Measurements from ENCODE around the gene TEX261.

DNA sequence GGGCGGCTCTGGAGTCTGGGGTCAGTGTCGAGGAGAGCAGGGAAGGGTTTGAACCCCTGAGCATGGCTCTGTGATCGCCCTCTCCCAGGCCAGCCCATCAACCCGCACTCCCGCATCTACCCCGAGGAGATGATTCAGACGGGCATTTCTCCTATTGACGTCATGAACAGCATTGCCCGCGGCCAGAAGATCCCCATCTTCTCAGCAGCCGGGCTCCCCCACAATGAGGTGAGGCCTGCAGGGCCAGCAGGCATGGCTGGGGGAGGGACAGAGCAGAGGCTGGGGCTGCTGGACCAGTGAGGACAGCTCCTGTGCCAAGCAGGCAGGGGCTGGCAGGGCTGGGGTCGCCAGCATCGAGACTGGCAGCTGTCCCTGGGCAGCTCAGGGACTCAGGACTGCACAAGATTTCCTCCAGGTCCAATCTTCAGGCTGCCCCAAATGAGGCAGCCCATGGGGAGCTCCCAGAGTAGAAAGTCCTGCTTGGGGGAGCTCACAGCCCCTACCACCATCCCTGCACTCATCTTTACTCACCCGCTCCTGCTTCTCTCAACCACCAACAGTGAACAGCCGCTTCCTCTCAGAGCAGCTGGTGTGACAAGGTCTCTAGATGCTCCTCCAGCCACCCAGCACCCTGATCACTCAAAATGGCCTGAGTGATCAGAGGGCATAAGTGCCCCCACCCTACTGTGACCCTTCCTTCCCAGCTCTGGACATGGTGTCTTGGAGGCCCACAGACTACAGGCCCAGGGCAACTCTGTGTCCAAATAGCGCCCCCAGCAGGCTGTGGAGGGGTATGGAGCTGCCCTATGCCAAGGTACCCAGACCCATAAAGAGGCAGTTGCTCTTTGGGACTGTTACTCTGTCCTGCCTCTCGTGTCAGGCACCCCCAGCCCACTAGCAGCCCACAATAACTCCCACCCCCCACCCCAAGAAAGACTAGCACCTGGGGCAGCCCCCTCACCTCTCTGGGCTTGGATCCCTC, 34.5 kb downstream of the TEX261 start:
- TF ChIP-seq, protein P1, sequence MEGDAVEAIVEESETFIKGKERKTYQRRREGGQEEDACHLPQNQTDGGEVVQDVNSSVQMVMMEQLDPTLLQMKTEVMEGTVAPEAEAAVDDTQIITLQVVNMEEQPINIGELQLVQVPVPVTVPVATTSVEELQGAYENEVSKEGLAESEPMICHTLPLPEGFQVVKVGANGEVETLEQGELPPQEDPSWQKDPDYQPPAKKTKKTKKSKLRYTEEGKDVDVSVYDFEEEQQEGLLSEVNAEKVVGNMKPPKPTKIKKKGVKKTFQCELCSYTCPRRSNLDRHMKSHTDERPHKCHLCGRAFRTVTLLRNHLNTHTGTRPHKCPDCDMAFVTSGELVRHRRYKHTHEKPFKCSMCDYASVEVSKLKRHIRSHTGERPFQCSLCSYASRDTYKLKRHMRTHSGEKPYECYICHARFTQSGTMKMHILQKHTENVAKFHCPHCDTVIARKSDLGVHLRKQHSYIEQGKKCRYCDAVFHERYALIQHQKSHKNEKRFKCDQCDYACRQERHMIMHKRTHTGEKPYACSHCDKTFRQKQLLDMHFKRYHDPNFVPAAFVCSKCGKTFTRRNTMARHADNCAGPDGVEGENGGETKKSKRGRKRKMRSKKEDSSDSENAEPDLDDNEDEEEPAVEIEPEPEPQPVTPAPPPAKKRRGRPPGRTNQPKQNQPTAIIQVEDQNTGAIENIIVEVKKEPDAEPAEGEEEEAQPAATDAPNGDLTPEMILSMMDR (IDR thresholded peaks at IDR 0.05) = no peak
- TF ChIP-seq POLR2A (IDR thresholded peaks at IDR 0.05) (no peak), POLR2AphosphoS5 (IDR thresholded peaks at IDR 0.05; ENCODE audit: insufficient read depth in 1 of 2, low read depth in 1 of 2) (no peak)
